HCT116 (cell line): ENCODE data around the gene IGSF23. TPM values are rescaled to one million over a fixed set of nuclear protein-coding genes. Genes with fewer than 3 reads are reported as not detected.

Experiments used
- ATAC-seq: fragments of 200-7000 bp; cut with Tn5 transposase; 2 replicates; pipeline ENCODE4 v1.9.1; 2020; ENCODE audit warnings: mild to moderate bottlenecking, moderate library complexity
- BruUV-seq: library from RNA; stranded (reverse); fragments of 400-500 nt; replicated peaks from 2 replicates; lab custom pipeline; 2021; lab: Mats Ljungman, UMichigan
- CTCF ChIA-PET: fragments of 300-600 bp; sonication (Branson Sonifier 250); formaldehyde crosslinking; loops from one replicate; lab custom pipeline; 2021; ENCODE audit warnings: antibody characterized with exemption; lab: Charles Lee
- POLR2A ChIA-PET: fragments of 300-600, 350-600 bp; sonication (Branson Sonifier 250); formaldehyde crosslinking; loops from one replicate; lab custom pipeline; 2021; ENCODE audit warnings: antibody characterized with exemption; lab: Charles Lee
- RAD21 ChIA-PET, 2 experiments: fragments of 300-600 bp; sonication (Branson Sonifier 250); formaldehyde crosslinking; loops; one replicate each; lab custom pipeline; 2023; ENCODE audit warnings: low total read pairs in 2 of 2; ENCODE audit not compliant: uncharacterized antibody in 2 of 2, unreplicated experiment in 2 of 2, low non-redundant PET in 1 of 2; lab: Charles Lee
- DNase-seq: peaks from one replicate; pipeline ENCODE4 v3.0.0-alpha.2; 2010; ENCODE audit warnings: low read depth, low spot score
- H2AFZ ChIP-seq: fragments of 200-600 bp; shearing (Covaris generic), sonication (generic); 2 replicates; pipeline ENCODE4 v1.6.1; 2017; ENCODE audit warnings: low read depth, mixed run types, mixed read lengths, antibody characterized with exemption, low read length; ENCODE audit not compliant: poor library complexity, severe bottlenecking
- H3K27ac ChIP-seq: 2 replicates; pipeline ENCODE4 v1.5.1; 2012; ENCODE audit warnings: low read depth, low read length
- H3K27me3 ChIP-seq: fragments of 200-600 bp; sonication (generic); 2 replicates; pipeline ENCODE4 v1.6.1; 2016; ENCODE audit warnings: mixed run types, low read length, mixed read lengths; ENCODE audit not compliant: insufficient read depth
- H3K36me3 ChIP-seq, 2 experiments: fragments of 200-500 bp in 1 of 2; fragments of 200-600 bp in 1 of 2; sonication (Bioruptor generic) in 1 of 2; sonication (generic) in 1 of 2; 2 replicates each; pipeline versions ENCODE4 v1.5.1 to v1.6.1; 2014 to 2016; ENCODE audit warnings: low read length in 2 of 2, inconsistent platforms in 1 of 2, mixed read lengths in 1 of 2, mixed run types in 1 of 2; ENCODE audit not compliant: insufficient read depth in 2 of 2, control insufficient read depth in 1 of 2
- H3K4me1 ChIP-seq, 2 experiments: fragments of 200-600 bp in 1 of 2; sonication (generic) in 1 of 2; 2 replicates each; pipeline versions ENCODE4 v1.5.1 to v1.6.1; 2012 to 2017; ENCODE audit warnings: low read length in 2 of 2, inconsistent platforms in 1 of 2, mild to moderate bottlenecking in 1 of 2, mixed read lengths in 1 of 2, mixed run types in 1 of 2, moderate library complexity in 1 of 2; ENCODE audit not compliant: insufficient read depth in 2 of 2, control insufficient read depth in 1 of 2
- H3K4me2 ChIP-seq: fragments of 200-600 bp; sonication (generic); 2 replicates; pipeline ENCODE4 v1.6.1; 2017; ENCODE audit warnings: mixed run types, low read length, mixed read lengths
- H3K4me3 ChIP-seq, 2 experiments: fragments of 200-600 bp in 1 of 2; sonication (generic) in 1 of 2; replicated peaks in 1 of 2; 2 replicates each; pipeline ENCODE4 v1.5.1; 2011 to 2016; ENCODE audit warnings: low read length in 2 of 2, control low read depth in 1 of 2, low read depth in 1 of 2, mild to moderate bottlenecking in 1 of 2, mixed read lengths in 1 of 2, mixed run types in 1 of 2
- H3K79me2 ChIP-seq: fragments of 200-600 bp; sonication (generic); 2 replicates; pipeline ENCODE4 v1.6.1; 2017; ENCODE audit warnings: mild to moderate bottlenecking, mixed run types, low read length, moderate library complexity, mixed read lengths; ENCODE audit not compliant: insufficient read depth
- H3K9ac ChIP-seq: fragments of 200-600 bp; sonication (generic); 2 replicates; pipeline ENCODE4 v1.6.1; 2016; ENCODE audit warnings: low read length, mixed read lengths
- H3K9me2 ChIP-seq: fragments of 200-600 bp; sonication (generic), shearing (Covaris generic); 2 replicates; pipeline ENCODE4 v1.6.1; 2017; ENCODE audit warnings: mixed run types, mild to moderate bottlenecking, moderate library complexity; ENCODE audit not compliant: insufficient read depth
- H3K9me3 ChIP-seq, 2 experiments: fragments of 200-500 bp in 1 of 2; fragments of 200-600 bp in 1 of 2; sonication (Bioruptor generic) in 1 of 2; sonication (generic) in 1 of 2; 2 replicates each; pipeline ENCODE4 v1.6.1; 2014 to 2017; ENCODE audit warnings: low read length in 2 of 2, mixed read lengths in 2 of 2, inconsistent platforms in 1 of 2, low read depth in 1 of 2, mild to moderate bottlenecking in 1 of 2, mixed run types in 1 of 2, moderate library complexity in 1 of 2; ENCODE audit not compliant: control insufficient read depth in 1 of 2, insufficient read depth in 1 of 2
- H4K20me1 ChIP-seq: fragments of 200-600 bp; sonication (generic), shearing (Covaris generic); 2 replicates; pipeline ENCODE4 v1.6.1; 2017; ENCODE audit warnings: mixed run types, mild to moderate bottlenecking, moderate library complexity; ENCODE audit not compliant: insufficient read depth
- CBX3 ChIP-seq: IDR thresholded peaks from 2 replicates; pipeline ENCODE4 v1.6.1; 2012; ENCODE audit warnings: low read depth
- CEBPB ChIP-seq: IDR thresholded peaks from 2 replicates; pipeline ENCODE4 v1.6.1; 2012; ENCODE audit warnings: low read depth
- EGR1 ChIP-seq: IDR thresholded peaks from 2 replicates; pipeline ENCODE4 v1.6.1; 2012; ENCODE audit warnings: low read depth
- ELF1 ChIP-seq: IDR thresholded peaks from 2 replicates; pipeline ENCODE4 v1.6.1; 2012; ENCODE audit warnings: low read depth, borderline replicate concordance
- MAX ChIP-seq: IDR thresholded peaks from 2 replicates; pipeline ENCODE4 v1.6.1; 2012
- POLR2A ChIP-seq: IDR thresholded peaks from 2 replicates; pipeline ENCODE4 v1.7.0; 2011; ENCODE audit warnings: borderline replicate concordance; ENCODE audit not compliant: insufficient read depth, insufficient read length; ENCODE audit errors: extremely low read depth
- POLR2AphosphoS5 ChIP-seq: IDR thresholded peaks from 2 replicates; pipeline ENCODE4 v1.6.1; 2011; ENCODE audit warnings: mild to moderate bottlenecking, low read depth, low read length, moderate library complexity
- SIN3A ChIP-seq: IDR thresholded peaks from 2 replicates; pipeline ENCODE4 v1.6.1; 2012; ENCODE audit warnings: low read depth
- TCF7L2 ChIP-seq: IDR thresholded peaks from 2 replicates; pipeline ENCODE4 v1.7.0; 2011; ENCODE audit warnings: borderline replicate concordance, inconsistent platforms; ENCODE audit not compliant: insufficient read depth, insufficient read length; ENCODE audit errors: extremely low read depth
- YY1 ChIP-seq: IDR thresholded peaks from 2 replicates; pipeline ENCODE4 v1.6.1; 2011; ENCODE audit warnings: low read length, low read depth, moderate library complexity, mild to moderate bottlenecking; ENCODE audit not compliant: insufficient replicate concordance; ENCODE audit errors: extremely low read depth
- ZFX ChIP-seq: fragments of 450-650 bp; IDR thresholded peaks from 2 replicates; pipeline ENCODE4 v1.6.1; 2017
- intact Hi-C: fragments of 100-400 bp; cut with micrococcal nuclease; formaldehyde crosslinking; loops from 2 replicates; pipeline ENCODE4 v1.10.0; 2022
- total RNA-seq: library from RNA; stranded (reverse); gene quantifications from one replicate; pipeline ENCODE4 v1.2.1, GENCODE V29; 2021; ENCODE audit not compliant: unreplicated experiment

Gene IGSF23
- total RNA-seq, 1 experiment from 2014 or later, result not detected

DNA sequence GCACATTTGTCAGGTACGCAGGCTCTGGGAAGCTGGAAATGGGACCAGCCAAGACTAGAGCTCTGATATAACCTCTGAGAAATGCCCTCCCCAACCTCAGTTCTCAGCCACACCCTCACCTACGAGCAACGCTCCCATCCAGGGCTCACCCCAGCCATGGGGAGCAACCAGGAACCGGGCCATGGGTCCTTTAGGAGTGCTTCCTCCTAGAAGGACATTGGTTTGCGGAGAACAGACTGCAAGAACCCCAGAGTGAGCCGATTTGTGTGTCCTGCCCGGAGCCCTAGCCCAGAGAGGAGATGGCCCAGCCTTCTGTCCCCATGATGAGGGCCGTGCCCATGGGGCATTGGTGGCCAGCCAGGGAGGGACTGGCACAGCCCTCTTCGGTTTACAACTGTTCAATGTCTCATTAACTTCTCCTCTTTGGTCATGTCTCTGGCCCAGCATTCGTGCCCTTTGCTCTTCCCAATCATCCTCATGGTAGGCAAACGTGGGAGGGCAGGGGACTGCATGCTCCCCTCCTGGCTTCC is 32.9 kb upstream of the IGSF23 start:
- Histone ChIP-seq H3K27ac (no peak overlapping the region), H2AFZ (no peak overlapping the region), H3K9me3 (no peaks in the 10 kb centered on the region), H3K4me1 (peaks cover 0 to 10% of the 10 kb centered on the region in 2 experiments; a peak in 2 of 4 replicates), H3K36me3 (no peaks in the 10 kb centered on the region), H3K9ac (no peak overlapping the region), H3K4me3 (no peak overlapping the region), H3K4me2 (no peak overlapping the region), H3K27me3 (no peaks in the 10 kb centered on the region), H3K9me2 (no peaks in the 10 kb centered on the region), H4K20me1 (no peaks in the 10 kb centered on the region), H3K79me2 (no peaks in the 10 kb centered on the region)
- ChIA-PET CTCF (no interaction called here), RAD21 (interaction anchor here in 1 of 2 experiments (1.0 kb wide), 1 partner anchor 77 kb away, joined by 3 read pairs; no protein-coding TSS in a partner anchor), POLR2A (no interaction called here)
- no TSS peak for BruUV-seq
- TF ChIP-seq CBX3 (no peak), POLR2A (no peak), EGR1 (no peak), ZFX (no peak), POLR2AphosphoS5 (no peak), CEBPB (no peak), MAX (no peak), ELF1 (no peak), YY1 (no peak)
- intact Hi-C loops, result loop anchor here (10.0 kb wide), 1 partner anchor 374 kb away; the partner anchor contains the start of gene CLPTM1
- DNase-seq, result no peak
- ATAC-seq, result no peak

- no peaks in the 10 kb centered on the region for H3K27me3 ChIP-seq
- ATAC-seq (no peak), DNase-seq (no peak)
- H4K20me1 ChIP-seq, result no peaks in the 10 kb centered on the region
- no peaks in the 10 kb centered on the region for H3K9me2 ChIP-seq
- H3K9ac ChIP-seq, result no peak overlapping the region
- H3K36me3 ChIP-seq, result no peaks in the 10 kb centered on the region
- TF ChIP-seq ZFX (no peak), TCF7L2 (no peak), SIN3A (no peak)
- ChIA-PET RAD21 (no interaction called here), CTCF (no interaction called here), POLR2A (no interaction called here)
- BruUV-seq, result no TSS peak
- H3K9me3 ChIP-seq, result no peaks in the 10 kb centered on the region
- intact Hi-C loops, result loop anchor here (10.0 kb wide), 1 partner anchor 374 kb away; the partner anchor contains the start of gene CLPTM1
- H3K4me1 ChIP-seq, result peaks cover 0 to 15% of the 10 kb centered on the region in 2 experiments; a peak in 1 of 4 replicates
- H2AFZ ChIP-seq, result no peak overlapping the region
- H3K4me2 ChIP-seq, result no peak overlapping the region
- H3K79me2 ChIP-seq, result no peaks in the 10 kb centered on the region
- H3K27ac ChIP-seq, result no peak overlapping the region
- no peak overlapping the region for H3K4me3 ChIP-seq
Measured at GRCh38 chr19:44581288-44581687, 32.1 kb upstream of the IGSF23 start.
